Measurements from ENCODE around the gene CACNA1F.

Gene CACNA1F

GRCh38 chrX:49247916-49248811 lies 15.0 kb upstream of the CACNA1F start:
- no peak overlapping the region for H3K4me3 ChIP-seq (ENCODE audit: low read length in 2 of 2)
- no peak overlapping the region for H3K9ac ChIP-seq (ENCODE audit: low read depth in 1 of 2, low read length in 2 of 2)
- no peak overlapping the region for H3K27ac ChIP-seq (ENCODE audit: low read depth in 2 of 2, low read length in 2 of 2)
- no peaks in the 10 kb centered on the region for H3K9me3 ChIP-seq (ENCODE audit: control insufficient read depth in 2 of 2, low read length in 2 of 2)
- H3K27me3 ChIP-seq (ENCODE audit: control insufficient read depth in 2 of 2, insufficient read depth in 2 of 2, low read length in 2 of 2): no peaks in the 10 kb centered on the region
- H3K4me1 ChIP-seq (ENCODE audit: control insufficient read depth in 2 of 2, insufficient read depth in 2 of 2, low read length in 2 of 2): no peaks in the 10 kb centered on the region
- H3K36me3 ChIP-seq (ENCODE audit: control insufficient read depth in 2 of 2, insufficient read depth in 2 of 2, low read length in 2 of 2): peaks cover 5 to 11% of the 10 kb centered on the region in 2 donors

DNA sequence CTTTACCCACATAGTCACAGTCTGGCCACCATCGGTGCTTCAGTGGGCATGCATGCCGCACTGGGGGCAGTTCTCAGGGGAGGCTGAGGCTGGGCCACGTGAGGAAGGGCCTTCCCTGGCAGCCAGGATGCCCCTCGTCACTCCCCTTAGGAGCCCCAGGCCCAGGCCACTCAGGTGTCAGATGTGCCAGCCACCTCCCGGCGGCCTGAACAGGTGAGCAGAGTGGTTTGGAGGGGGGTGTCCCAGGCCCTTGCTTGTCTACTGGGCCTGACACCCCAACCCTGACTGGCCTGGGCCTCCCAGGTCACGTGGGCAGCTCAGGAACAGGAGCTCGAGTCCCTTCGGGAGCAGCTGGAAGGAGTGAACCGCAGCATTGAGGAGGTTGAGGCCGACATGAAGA lies 14.2 kb upstream of the CACNA1F start:
- Histone ChIP-seq H3K4me1 (ENCODE audit: control insufficient read depth in 2 of 2, insufficient read depth in 2 of 2, low read length in 2 of 2) (no peaks in the 10 kb centered on the region), H3K36me3 (ENCODE audit: control insufficient read depth in 2 of 2, insufficient read depth in 2 of 2, low read length in 2 of 2) (peaks cover 9 to 16% of the 10 kb centered on the region in 2 donors), H3K27ac (ENCODE audit: low read depth in 2 of 2, low read length in 2 of 2) (no peak overlapping the region), H3K27me3 (ENCODE audit: control insufficient read depth in 2 of 2, insufficient read depth in 2 of 2, low read length in 2 of 2) (no peaks in the 10 kb centered on the region), H3K9me3 (ENCODE audit: control insufficient read depth in 2 of 2, low read length in 2 of 2) (no peaks in the 10 kb centered on the region), H3K4me3 (ENCODE audit: low read length in 2 of 2) (no peak overlapping the region), H3K9ac (ENCODE audit: low read depth in 1 of 2, low read length in 2 of 2) (no peak overlapping the region)

- H3K27me3 ChIP-seq (ENCODE audit: control insufficient read depth in 2 of 2, insufficient read depth in 2 of 2, low read length in 2 of 2): no peaks in the 10 kb centered on the region
- H3K4me1 ChIP-seq (ENCODE audit: control insufficient read depth in 2 of 2, insufficient read depth in 2 of 2, low read length in 2 of 2): no peaks in the 10 kb centered on the region
- peaks cover 8 to 18% of the 10 kb centered on the region in 2 donors for H3K36me3 ChIP-seq (ENCODE audit: control insufficient read depth in 2 of 2, insufficient read depth in 2 of 2, low read length in 2 of 2)
- no peak overlapping the region for H3K27ac ChIP-seq (ENCODE audit: low read depth in 2 of 2, low read length in 2 of 2)
- H3K9ac ChIP-seq (ENCODE audit: low read depth in 1 of 2, low read length in 2 of 2): no peak overlapping the region
- no peaks in the 10 kb centered on the region for H3K9me3 ChIP-seq (ENCODE audit: control insufficient read depth in 2 of 2, low read length in 2 of 2)
- no peak overlapping the region for H3K4me3 ChIP-seq (ENCODE audit: low read length in 2 of 2)
Observed at GRCh38 chrX:49246541-49246940, 13.4 kb upstream of the CACNA1F start.

DNA sequence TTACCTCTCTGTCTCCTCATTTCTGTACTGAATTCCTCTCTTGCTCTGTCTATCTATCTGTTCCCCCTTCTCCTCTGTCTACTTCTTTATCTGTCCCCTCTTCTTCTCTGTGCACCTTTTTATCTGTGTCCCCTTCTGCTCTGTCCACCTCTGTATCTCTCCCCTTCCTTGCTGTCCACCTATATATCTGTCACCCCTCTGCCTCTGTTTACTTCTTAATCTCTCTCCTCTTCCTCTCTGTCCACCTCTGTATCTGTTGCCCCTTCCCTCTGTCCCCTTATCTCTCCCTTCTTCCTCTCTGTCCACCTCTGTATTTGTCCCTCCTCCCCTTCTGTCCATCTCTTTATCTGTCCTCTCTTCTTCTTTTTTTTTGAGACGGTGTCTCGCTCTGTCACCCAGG lies 11.1 kb upstream of the CACNA1F start:
- no peaks in the 10 kb centered on the region for H3K27me3 ChIP-seq (ENCODE audit: control insufficient read depth in 2 of 2, insufficient read depth in 2 of 2, low read length in 2 of 2)
- no peak overlapping the region for H3K27ac ChIP-seq (ENCODE audit: low read depth in 2 of 2, low read length in 2 of 2)
- no peaks in the 10 kb centered on the region for H3K9me3 ChIP-seq (ENCODE audit: control insufficient read depth in 2 of 2, low read length in 2 of 2)
- no peak overlapping the region for H3K9ac ChIP-seq (ENCODE audit: low read depth in 1 of 2, low read length in 2 of 2)
- peaks cover 7 to 18% of the 10 kb centered on the region in 2 donors for H3K36me3 ChIP-seq (ENCODE audit: control insufficient read depth in 2 of 2, insufficient read depth in 2 of 2, low read length in 2 of 2)
- no peaks in the 10 kb centered on the region for H3K4me1 ChIP-seq (ENCODE audit: control insufficient read depth in 2 of 2, insufficient read depth in 2 of 2, low read length in 2 of 2)
- H3K4me3 ChIP-seq (ENCODE audit: low read length in 2 of 2): no peak overlapping the region

DNA sequence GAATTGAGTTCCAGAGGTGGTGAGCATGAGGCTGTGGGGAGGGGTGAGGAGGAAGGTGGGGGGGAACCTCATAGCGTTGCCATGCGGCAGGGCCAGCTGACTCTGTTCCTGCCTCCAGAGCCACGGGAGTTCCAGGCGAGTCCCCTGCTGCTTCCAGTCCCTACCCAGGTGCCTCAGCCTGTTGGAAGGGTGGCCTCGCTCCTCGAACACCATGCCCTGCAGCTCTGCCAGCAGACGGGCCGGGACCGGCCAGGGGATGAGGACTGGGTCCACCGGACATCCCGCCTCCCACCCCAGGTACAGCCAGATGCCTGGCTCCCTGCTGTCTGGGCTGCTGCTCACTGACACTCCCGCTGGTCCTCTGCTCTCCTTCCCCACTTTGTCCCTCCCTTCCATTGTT lies 10.0 kb upstream of the CACNA1F start:
- peaks cover 4 to 14% of the 10 kb centered on the region in 2 donors for H3K36me3 ChIP-seq (ENCODE audit: control insufficient read depth in 2 of 2, insufficient read depth in 2 of 2, low read length in 2 of 2)

DNA sequence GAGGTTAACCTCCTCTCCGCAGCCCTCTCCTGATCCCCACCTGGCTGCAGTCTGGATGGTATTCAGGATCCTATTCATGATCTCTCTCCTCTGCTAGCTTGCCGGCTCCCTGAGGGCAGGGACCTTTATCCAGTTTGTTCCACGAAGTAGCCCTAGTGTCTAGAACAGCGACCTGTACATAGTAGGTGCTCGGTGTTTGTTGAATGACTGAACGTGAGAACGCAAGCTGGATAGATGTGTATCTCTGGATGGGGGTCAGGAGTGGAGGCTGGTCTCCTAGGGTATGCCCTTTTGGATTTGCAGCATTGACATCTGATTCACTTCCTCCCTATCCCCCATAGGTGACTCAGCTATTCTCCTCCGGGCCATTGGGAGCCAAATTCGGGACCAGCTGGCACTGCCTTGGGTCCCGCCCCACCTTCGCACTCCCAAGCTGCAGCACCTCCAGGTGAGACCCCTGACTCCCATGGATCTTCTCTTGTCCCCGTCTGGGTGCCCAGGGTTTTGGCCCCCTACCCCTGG lies 9.5 kb upstream of the CACNA1F start:
- Histone ChIP-seq H3K27ac (ENCODE audit: low read depth in 2 of 2, low read length in 2 of 2) (no peak overlapping the region), H3K36me3 (ENCODE audit: control insufficient read depth in 2 of 2, insufficient read depth in 2 of 2, low read length in 2 of 2) (peaks cover 4 to 14% of the 10 kb centered on the region in 2 donors), H3K9me3 (ENCODE audit: control insufficient read depth in 2 of 2, low read length in 2 of 2) (no peaks in the 10 kb centered on the region), H3K4me3 (ENCODE audit: low read length in 2 of 2) (no peak overlapping the region), H3K9ac (ENCODE audit: low read depth in 1 of 2, low read length in 2 of 2) (no peak overlapping the region), H3K27me3 (ENCODE audit: control insufficient read depth in 2 of 2, insufficient read depth in 2 of 2, low read length in 2 of 2) (no peaks in the 10 kb centered on the region), H3K4me1 (ENCODE audit: control insufficient read depth in 2 of 2, insufficient read depth in 2 of 2, low read length in 2 of 2) (no peaks in the 10 kb centered on the region)

More for the DNA sequence above, 10.0 kb upstream of the CACNA1F start:
- Histone ChIP-seq H3K4me1 (ENCODE audit: control insufficient read depth in 2 of 2, insufficient read depth in 2 of 2, low read length in 2 of 2) (no peaks in the 10 kb centered on the region), H3K9ac (ENCODE audit: low read depth in 1 of 2, low read length in 2 of 2) (no peak overlapping the region), H3K27me3 (ENCODE audit: control insufficient read depth in 2 of 2, insufficient read depth in 2 of 2, low read length in 2 of 2) (no peaks in the 10 kb centered on the region), H3K9me3 (ENCODE audit: control insufficient read depth in 2 of 2, low read length in 2 of 2) (no peaks in the 10 kb centered on the region), H3K27ac (ENCODE audit: low read depth in 2 of 2, low read length in 2 of 2) (no peak overlapping the region), H3K4me3 (ENCODE audit: low read length in 2 of 2) (no peak overlapping the region)

DNA sequence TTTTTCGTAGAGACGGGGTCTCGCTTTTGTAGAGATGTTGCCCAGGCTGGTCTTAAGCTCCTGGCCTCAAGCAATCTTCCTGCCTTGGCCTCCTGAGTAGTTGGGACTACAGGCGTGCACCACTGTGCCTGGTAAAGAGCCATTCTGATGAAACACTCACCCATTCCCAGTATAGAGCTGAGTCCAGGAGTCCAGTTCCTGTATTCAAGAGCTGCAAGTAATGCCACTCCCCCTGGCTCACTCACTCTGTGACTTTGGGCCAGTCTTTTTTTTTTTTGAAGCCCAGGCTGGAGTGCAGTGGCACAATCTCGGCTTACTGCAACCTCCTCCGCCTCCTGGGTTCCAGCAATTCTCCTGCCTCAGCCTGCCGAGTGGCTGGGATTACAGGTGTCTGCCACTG lies 5.6 kb upstream of the CACNA1F start:
- Histone ChIP-seq H3K4me3 (ENCODE audit: low read length in 2 of 2) (no peak overlapping the region), H3K9me3 (ENCODE audit: control insufficient read depth in 2 of 2, low read length in 2 of 2) (no peaks in the 10 kb centered on the region), H3K27ac (ENCODE audit: low read depth in 2 of 2, low read length in 2 of 2) (no peak overlapping the region), H3K9ac (ENCODE audit: low read depth in 1 of 2, low read length in 2 of 2) (no peak overlapping the region), H3K4me1 (ENCODE audit: control insufficient read depth in 2 of 2, insufficient read depth in 2 of 2, low read length in 2 of 2) (peaks cover 0 to 3% of the 10 kb centered on the region in 2 donors), H3K27me3 (ENCODE audit: control insufficient read depth in 2 of 2, insufficient read depth in 2 of 2, low read length in 2 of 2) (no peaks in the 10 kb centered on the region), H3K36me3 (ENCODE audit: control insufficient read depth in 2 of 2, insufficient read depth in 2 of 2, low read length in 2 of 2) (peaks cover 4 to 11% of the 10 kb centered on the region in 2 donors)

DNA sequence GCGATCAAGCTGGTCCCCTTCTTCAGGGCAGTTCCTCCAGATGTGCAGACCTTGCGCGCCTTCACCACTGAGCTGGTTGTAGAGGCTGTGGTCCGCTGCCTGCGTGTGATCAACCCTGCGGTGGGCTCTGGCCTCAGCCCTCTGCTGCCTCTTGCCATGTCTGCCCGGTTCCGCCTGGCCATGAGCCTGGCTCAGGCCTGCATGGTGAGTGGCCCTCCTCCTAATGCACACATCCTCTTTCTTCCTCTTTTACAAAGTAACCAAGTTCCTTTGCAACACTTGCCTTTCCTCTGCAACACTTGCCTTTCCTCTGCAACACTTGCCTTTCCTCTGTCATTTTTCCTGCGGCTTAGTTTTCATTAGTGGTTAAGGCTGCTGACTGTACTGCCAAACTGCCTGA lies 3.9 kb upstream of the CACNA1F start:
- peak overlapping the region in 1 of 2 donors; percentile 6 for H3K27ac ChIP-seq (ENCODE audit: low read depth in 2 of 2, low read length in 2 of 2)

GRCh38 chrX:49233887-49234555 lies 881 bp upstream of the CACNA1F start:
- Histone ChIP-seq H3K4me3 (ENCODE audit: low read length in 2 of 2) (no peak overlapping the region), H3K27me3 (ENCODE audit: control insufficient read depth in 2 of 2, insufficient read depth in 2 of 2, low read length in 2 of 2) (no peaks in the 10 kb centered on the region), H3K36me3 (ENCODE audit: control insufficient read depth in 2 of 2, insufficient read depth in 2 of 2, low read length in 2 of 2) (no peaks in the 10 kb centered on the region), H3K9ac (ENCODE audit: low read depth in 1 of 2, low read length in 2 of 2) (no peak overlapping the region), H3K4me1 (ENCODE audit: control insufficient read depth in 2 of 2, insufficient read depth in 2 of 2, low read length in 2 of 2) (peaks cover 0 to 3% of the 10 kb centered on the region in 2 donors), H3K9me3 (ENCODE audit: control insufficient read depth in 2 of 2, low read length in 2 of 2) (no peaks in the 10 kb centered on the region), H3K27ac (ENCODE audit: low read depth in 2 of 2, low read length in 2 of 2) (no peak overlapping the region)

More for the DNA sequence above, 3.9 kb upstream of the CACNA1F start:
- Histone ChIP-seq H3K4me1 (ENCODE audit: control insufficient read depth in 2 of 2, insufficient read depth in 2 of 2, low read length in 2 of 2) (peaks cover 0 to 3% of the 10 kb centered on the region in 2 donors), H3K36me3 (ENCODE audit: control insufficient read depth in 2 of 2, insufficient read depth in 2 of 2, low read length in 2 of 2) (peaks cover 0 to 1% of the 10 kb centered on the region in 2 donors), H3K9me3 (ENCODE audit: control insufficient read depth in 2 of 2, low read length in 2 of 2) (no peaks in the 10 kb centered on the region), H3K9ac (ENCODE audit: low read depth in 1 of 2, low read length in 2 of 2) (no peak overlapping the region), H3K4me3 (ENCODE audit: low read length in 2 of 2) (no peak overlapping the region), H3K27me3 (ENCODE audit: control insufficient read depth in 2 of 2, insufficient read depth in 2 of 2, low read length in 2 of 2) (no peaks in the 10 kb centered on the region)

- no peaks in the 10 kb centered on the region for H3K36me3 ChIP-seq (ENCODE audit: control insufficient read depth in 2 of 2, insufficient read depth in 2 of 2, low read length in 2 of 2)
- no peak overlapping the region for H3K4me3 ChIP-seq (ENCODE audit: low read length in 2 of 2)
- no peak overlapping the region for H3K27ac ChIP-seq (ENCODE audit: low read depth in 2 of 2, low read length in 2 of 2)
- H3K4me1 ChIP-seq (ENCODE audit: control insufficient read depth in 2 of 2, insufficient read depth in 2 of 2, low read length in 2 of 2): peaks cover 0 to 3% of the 10 kb centered on the region in 2 donors
- no peaks in the 10 kb centered on the region for H3K27me3 ChIP-seq (ENCODE audit: control insufficient read depth in 2 of 2, insufficient read depth in 2 of 2, low read length in 2 of 2)
- H3K9me3 ChIP-seq (ENCODE audit: control insufficient read depth in 2 of 2, low read length in 2 of 2): no peaks in the 10 kb centered on the region
- no peak overlapping the region for H3K9ac ChIP-seq (ENCODE audit: low read depth in 1 of 2, low read length in 2 of 2)
Observed at GRCh38 chrX:49232525-49232924, 615 bp downstream of the CACNA1F start.
